Left renal pelvis (tissue), 4 donors: Measurements from ENCODE around the gene FAM131A. TPM values are rescaled to one million over a fixed set of nuclear protein-coding genes. Genes with fewer than 3 reads are reported as not detected.

ENCODE experiments used
- DNase-seq, 4 donors: peaks; one replicate each; pipeline ENCODE4 v3.0.0-alpha.2; 2013; ENCODE audit warnings: low read depth in 4 of 4, low spot score in 3 of 4
- polyA plus RNA-seq, 4 donors: library from polyadenylated mRNA; unstranded; fragments of 120-200 nt; gene quantifications; one replicate each; pipeline ENCODE4 v1.2.1, GENCODE V29; 2013; ENCODE audit not compliant: insufficient read length in 4 of 4

FAM131A gene
- polyA plus RNA-seq, 4 donors: 9.7 to 13.4 (median 12.2) TPM

DNA sequence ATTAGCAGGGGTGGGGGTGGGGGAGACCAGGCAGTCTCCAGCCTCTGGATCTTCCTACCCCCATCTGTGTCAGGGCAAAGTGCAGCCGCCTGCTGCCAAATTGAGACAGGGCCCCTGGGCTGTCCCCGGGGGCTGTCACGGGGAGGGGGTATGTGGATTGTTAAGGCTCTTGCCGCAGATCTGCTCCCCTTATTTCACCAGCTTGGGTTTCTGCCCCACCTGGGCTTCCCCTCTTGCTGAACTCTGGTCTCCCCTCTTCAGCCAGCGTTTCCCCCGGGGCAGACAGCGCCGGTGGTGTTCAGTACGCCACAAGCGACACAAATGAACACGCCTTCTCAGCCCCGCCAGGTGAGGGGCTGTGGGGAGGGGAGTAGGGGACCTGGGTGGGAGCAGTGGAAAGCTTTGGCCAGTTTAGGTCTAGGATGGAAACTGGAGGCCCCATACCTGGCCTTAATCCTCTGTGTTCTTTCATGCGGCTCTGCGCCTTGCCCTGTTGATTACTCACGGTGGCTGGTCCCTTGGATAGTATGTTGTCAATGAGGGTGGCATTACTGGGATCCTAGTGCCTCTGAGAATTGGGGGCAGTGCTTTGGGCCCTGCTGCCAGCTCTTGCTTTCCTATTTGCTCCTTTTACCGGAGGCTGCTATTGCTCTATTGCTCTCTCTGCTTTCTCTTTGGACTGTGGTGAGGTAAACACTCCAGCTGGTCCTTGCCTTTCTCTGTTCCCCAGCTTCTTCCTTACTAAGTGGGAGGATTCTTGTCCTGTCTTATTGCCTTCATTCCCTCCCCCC, 21.3 kb upstream of the FAM131A start:
- DNase-seq: no peak

DNA sequence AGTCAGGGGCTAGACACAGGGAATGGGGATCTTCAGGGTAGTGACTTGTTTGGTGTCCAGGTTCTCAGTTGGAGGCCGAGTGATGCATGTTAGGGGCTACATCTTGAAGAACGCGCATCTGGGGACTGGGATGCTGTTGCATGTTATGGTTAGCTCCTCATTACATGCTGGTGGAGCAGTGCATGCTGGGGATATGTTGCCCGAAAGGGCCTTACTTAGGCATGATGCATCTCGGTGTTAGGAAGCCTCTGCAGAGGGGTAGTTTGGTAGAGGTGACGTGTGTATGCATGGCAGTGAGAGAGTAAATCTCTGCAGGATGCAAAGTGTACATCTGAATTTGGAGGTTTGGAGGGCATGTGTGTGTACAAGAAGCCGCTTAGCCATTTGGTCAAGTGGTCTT, 20.6 kb upstream of the FAM131A start:
- no peak for DNase-seq

DNA sequence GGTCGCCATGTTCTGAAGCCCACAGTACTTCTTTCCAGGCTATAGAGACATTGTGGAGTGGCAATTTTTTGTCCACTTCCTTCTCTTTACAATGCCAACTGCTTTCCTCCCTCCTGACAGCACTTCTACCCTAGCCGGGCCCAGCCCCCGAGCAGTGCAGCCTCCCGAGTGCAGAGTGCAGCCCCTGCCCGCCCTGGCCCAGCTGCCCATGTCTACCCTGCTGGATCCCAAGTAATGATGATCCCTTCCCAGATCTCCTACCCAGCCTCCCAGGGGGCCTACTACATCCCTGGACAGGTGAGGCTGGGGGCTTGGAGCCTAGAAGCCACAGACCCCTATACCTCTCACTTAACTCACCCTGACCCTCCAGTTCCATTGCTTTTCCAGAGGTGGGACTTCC, 20.2 kb upstream of the FAM131A start:
- no peak for DNase-seq

DNA sequence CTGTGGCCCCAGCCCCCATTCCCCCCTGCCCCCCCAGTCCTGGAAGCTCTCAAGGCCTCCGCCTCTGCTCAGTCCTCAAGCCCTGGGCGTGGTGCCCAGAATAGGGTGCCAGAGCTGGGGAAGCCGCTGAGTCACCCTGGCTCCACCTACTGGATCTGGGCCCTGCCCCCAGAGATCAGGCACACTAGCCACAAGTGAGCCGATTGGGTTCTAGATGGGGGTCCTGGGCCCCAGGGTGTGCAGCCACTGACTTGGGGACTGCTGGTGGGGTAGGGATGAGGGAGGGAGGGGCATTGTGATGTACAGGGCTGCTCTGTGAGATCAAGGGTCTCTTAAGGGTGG, 17.3 kb upstream of the FAM131A start:
- no peak for DNase-seq

DNA sequence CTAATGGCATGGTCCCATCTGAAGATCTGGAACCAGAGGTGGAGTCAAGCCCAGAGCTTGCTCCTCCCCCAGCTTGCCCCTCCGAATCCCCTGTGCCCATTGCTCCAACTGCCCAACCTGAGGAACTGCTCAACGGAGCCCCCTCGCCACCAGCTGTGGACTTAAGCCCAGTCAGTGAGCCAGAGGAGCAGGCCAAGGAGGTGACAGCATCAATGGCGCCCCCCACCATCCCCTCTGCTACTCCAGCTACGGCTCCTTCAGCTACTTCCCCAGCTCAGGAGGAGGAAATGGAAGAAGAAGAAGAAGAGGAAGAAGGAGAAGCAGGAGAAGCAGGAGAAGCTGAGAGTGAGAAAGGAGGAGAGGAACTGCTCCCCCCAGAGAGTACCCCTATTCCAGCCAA, 15.7 kb upstream of the FAM131A start:
- no peak for DNase-seq

DNA sequence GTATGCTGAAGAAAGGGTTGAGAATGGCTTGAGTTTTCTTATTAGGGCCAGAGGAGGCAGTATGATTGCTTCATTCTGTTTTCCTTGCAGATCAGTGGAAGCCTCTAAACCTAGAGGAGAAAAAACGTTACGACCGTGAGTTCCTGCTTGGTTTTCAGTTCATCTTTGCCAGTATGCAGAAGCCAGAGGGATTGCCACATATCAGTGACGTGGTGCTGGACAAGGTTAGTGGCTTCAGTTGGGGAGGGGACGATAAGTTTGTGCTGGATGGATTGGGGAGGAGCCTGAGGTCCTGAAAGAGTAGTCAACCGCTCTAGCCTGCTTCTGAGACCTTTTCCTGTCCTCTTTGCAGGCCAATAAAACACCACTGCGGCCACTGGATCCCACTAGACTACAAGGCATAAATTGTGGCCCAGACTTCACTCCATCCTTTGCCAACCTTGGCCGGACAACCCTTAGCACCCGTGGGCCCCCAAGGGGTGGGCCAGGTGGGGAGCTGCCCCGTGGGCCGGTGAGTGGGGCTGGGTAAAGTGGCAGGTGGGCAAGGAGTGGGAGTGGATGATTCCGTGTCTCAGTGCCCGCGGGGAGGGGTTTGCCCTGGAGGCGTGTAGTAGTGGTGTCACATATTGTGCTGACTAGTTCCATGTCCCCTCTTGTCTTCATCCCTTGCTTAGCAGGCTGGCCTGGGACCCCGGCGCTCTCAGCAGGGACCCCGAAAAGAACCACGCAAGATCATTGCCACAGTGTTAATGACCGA, 14.5 kb upstream of the FAM131A start:
- DNase-seq: no peak

DNA sequence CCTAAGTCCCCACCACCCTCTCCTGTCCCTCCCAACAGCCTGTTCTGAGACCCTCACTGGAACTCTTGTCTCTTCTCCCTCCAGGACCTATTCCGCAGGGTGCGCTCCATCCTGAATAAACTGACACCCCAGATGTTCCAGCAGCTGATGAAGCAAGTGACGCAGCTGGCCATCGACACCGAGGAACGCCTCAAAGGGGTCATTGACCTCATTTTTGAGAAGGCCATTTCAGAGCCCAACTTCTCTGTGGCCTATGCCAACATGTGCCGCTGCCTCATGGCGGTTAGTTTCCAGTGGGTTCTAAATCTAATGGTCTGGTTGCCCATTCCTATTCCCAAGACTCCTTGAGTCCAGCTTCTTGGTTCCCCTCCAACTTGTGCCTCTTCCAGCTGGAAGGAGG, 13.7 kb upstream of the FAM131A start:
- DNase-seq: no peak

DNA sequence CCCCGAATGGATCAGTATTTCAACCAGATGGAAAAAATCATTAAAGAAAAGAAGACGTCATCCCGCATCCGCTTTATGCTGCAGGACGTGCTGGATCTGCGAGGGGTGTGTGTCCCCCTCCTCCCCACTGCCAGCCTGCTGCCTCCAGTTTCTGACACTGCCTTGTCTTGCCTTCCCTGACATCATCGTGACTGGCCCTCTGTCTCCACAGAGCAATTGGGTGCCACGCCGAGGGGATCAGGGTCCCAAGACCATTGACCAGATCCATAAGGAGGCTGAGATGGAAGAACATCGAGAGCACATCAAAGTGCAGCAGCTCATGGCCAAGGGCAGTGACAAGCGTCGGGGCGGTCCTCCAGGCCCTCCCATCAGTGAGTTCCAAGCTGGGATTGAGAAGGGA, 12.1 kb upstream of the FAM131A start:
- no peak for DNase-seq

DNA sequence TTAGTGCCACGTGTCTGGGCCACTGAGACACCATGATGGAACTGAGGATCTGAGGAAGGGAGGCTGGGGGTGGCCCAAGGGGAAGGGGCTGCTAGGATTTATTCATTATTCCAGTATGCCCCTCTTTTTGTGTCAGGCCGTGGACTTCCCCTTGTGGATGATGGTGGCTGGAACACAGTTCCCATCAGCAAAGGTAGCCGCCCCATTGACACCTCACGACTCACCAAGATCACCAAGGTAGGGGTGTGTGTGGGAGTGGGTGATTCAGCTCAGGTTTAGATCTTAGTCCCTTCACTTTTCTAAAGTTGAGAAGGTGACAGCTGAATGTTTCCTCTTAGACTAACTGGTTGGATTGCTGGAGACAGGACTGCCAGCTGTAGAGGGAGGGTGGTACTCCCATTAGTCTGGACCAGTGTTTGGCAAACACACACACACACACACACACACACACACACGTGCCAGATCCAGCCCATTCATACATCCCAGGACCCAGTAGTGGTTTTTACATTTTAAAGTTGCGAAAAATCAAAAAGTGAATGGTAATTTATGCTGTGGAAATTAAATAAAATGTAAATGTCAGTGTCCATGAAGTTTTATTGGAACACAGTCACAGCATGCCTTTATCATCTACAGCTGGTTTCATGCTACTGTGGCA, 11.6 kb upstream of the FAM131A start:
- no peak for DNase-seq

DNA sequence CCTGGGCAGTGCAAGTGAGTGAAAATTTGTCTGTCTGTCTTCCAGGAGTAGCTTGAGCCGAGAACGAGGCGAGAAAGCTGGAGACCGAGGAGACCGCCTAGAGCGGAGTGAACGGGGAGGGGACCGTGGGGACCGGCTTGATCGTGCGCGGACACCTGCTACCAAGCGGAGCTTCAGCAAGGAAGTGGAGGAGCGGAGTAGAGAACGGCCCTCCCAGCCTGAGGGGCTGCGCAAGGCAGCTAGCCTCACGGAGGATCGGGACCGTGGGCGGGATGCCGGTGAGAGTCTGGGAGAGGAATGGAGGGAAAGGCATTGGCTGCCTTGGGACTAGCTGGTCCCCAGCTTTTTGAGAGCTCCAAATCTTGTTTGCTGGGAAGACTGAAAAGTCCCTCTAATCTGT, 10.2 kb upstream of the FAM131A start:
- DNase-seq: no peak

DNA sequence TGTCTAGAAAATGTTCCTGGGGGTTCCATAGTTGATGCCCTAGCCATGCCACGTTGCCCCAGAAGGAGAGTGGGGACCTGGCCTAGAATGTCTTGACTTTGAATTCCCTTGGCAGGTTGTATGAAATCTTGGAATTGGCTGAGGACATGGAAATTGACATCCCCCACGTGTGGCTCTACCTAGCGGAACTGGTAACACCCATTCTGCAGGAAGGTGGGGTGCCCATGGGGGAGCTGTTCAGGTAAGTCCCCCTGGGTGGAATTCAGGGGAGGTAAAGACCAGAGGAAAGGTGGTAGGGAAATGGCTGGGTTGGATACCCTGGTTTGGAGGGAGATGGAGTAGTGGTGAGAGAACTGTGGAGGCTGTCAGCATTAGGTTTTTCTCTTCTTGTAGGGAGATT, 8.9 kb upstream of the FAM131A start:
- DNase-seq: no peak

DNA sequence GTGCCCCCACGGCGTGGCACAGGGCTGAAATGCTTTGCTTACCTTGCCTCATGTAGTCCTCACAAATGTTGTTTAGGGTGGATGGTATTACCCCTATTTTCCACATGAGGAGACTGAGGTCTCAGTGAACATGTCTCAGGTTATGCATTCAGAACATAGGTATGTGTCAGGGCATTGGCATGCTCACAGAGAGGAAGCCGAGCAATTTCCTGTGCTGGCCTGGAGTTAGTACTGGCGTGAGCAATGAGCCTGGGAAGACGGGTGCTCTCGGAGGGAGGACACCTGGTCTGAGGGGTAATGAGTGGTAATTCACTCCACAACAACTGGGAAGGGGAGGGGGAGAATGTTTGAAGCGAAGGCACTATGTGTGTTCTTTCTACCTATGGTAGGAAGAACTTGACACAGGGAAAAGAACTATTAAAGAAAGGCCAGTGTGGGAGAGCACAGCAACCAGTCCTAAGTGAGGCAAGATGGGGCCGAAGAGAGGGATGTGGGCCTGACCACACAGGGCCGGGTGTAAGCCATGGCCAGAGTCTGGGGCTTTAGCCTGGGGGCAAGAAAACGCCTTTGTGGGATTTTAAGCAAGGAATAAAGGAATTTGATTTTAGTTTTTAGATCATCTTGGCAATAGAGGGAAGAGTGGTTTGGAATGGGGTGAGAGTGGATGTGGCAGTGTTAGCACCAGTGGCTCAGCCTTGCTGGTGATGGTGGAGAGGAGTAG, 4.9 kb upstream of the FAM131A start:
- no peak for DNase-seq

DNA sequence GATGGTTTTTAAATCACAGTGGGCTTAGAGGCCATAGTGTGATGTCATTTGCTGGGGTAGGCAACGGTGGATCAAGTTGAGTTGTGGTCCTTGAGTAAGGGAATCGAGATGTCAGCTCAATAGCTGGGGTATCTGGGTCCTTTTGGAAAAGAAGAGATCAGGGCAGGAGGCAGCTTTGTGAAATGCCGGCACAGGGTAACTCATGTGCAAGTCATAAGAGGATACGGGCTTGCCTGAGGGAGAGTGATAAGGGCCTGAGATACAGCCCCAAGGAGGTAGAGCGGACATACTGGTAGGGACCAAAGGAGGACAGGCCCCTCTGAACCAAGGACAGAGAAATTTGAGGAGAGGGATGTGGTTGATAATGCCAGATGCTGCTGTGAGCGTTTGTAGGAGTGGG, 4.2 kb upstream of the FAM131A start:
- no peak for DNase-seq

DNA sequence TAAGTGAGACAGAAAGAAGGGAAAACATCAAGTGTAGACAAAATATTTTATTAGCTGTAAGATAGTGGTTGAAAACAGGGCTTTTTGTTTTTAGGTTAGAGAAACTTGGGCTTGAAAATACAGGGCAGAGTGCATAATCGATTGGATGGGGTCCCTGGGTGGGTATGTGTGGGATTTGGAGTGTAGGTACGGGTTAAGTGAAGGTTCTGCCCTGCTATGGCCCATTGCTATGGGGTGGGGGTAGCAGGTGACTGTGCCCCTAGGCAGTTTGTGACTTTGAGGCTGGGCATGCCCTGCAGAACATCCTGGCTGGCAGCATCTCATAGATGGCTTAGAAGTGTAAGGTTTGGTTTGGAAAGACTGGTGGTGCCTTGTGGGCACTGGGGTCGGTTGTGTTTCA, 3.7 kb upstream of the FAM131A start:
- no peak for DNase-seq

DNA sequence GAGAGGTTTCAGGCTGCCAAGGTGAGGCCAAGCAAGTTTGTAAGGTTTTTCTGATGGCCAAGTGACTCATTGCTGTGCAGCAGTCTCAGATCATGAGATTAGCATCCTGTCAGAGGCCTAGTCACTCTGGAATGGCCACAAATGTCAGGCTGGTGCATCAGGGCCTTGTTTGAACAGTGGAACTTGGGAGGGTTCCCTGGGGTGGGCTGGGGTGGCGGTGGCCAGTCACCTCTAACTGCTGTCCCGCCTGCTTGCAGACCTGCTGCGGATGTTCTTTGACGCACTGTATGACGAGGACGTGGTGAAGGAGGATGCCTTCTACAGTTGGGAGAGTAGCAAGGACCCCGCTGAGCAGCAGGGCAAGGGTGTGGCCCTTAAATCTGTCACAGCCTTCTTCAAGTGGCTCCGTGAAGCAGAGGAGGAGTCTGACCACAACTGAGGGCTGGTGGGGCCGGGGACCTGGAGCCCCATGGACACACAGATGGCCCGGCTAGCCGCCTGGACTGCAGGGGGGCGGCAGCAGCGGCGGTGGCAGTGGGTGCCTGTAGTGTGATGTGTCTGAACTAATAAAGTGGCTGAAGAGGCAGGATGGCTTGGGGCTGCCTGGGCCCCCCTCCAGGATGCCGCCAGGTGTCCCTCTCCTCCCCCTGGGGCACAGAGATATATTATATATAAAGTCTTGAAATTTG, 2.8 kb upstream of the FAM131A start:
- DNase-seq: no peak

DNA sequence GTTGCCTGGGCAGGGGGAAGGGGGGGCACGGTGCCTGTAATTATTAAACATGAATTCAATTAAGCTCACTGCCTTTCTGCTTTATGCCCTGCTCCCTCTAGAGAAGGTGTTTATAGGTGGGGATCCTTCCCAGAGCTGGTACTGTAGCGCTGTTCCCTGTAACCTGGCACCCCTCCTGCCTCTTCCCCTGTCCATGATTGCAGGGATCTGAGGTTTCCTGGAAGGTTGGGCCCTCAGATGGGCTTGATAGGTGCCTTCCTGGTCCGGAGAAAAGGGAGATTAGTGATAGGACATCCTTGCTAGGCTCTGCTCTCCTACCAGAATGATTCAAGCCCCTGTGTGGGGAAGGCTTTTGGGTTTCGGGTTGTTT, 2.1 kb upstream of the FAM131A start:
- no peak for DNase-seq

DNA sequence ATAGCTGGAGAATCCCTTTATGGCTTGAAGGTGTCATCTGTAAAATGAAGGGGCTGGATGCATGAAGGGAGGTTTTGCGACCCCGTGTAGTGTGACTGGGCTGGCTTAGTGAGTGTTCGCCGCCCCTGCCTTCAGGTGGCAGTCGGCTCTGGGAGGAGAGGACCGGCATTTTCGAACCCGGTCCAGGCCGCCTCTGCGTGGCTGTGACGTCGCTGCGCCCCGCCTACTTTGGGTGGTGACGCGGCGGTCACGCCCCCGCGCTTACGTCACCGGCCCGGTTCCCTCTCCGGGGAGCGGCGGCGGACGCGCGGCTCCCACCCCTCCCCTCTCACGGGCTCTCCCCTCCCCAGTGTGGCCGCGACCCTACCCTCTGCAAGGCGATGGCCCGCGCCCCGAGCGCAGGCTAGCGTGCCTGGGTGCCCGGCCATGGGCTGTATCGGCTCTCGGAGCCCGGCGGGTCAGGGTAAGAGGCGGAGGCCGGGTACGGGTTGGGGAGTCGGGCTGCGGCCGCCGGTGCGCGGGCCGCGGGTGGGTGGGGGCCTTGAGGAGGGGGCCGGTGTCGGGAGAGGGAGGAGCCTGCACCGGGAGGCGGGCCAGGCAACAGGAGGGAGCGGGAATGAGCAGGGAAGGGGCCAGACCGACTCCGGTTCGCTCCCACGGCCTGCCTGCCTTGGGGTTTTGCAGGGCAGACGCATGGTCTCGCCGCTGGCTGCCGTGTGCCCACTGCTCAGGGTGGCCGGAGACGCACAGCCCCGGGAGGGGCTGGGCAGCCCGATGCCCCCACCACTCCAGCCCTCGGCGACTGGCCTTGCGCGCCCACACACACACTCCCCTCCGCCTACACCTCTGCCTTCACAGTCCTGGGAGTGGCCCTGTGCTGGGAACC, 1.5 kb upstream of the FAM131A start:
- peak in 2 of 4 donors; percentile 60 to 63 for DNase-seq

DNA sequence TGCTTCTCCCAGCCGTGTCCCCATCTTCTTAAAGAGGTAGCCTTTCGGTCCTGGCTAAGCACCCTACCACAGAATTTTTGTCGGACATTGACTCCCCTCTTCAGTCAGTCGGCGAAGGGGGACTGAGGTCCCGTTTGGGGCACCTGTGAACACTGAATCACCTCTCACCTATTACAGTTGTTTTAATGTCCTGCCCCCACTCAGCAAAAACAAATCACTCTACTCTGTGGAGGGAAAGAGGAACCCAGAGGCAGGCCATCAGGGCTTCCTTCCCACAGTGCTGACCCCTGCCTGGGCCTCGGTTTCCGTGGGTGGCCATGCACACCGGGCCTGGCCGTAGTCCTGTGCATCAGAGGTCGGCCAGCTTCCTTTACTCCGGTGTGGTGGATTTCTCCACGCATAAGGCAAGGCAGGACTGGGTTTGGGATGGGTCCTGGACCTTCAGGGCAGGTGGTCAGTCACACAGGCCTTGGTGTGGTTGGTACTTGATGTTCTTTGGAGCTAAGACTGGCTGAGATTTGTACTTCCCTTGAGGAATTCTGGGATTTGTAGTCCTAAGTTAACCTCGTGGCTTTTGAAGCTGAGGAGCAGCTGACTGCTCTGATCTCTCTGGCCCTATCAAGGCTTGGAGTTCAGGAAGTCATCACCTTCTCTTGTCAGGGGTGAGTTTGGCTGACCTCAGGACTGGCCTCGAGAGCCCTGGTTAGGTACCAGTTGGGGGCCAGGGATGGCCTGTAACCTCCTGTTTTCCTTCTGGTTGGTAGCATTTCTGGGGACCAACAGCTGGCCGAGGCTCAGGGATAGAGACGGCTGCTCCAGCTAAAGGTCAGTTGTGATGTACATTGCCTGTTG, 627 bp upstream of the FAM131A start:
- DNase-seq: peak in 1 of 4 donors; percentile 33

DNA sequence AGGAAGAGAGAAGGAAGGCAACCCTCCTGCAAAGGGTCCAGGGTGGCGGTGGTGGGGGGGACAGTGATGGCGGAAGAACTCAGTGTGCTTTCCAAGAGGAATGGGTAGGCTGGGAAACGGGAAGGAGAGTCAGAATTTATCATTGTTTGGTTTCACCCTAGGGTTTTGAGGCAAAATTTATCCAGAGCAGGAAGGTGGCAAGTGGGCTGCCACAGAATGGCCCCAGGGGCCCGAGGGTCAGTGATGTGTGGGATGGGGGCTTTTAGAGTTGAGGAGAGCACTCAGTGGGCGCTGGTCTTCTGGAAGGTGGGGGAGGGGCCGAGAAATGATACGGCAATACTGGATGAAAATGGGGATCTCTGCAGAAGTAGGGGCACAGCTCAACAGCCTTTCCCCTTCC, 581 bp downstream of the FAM131A start:
- no peak for DNase-seq
